ENCODE data around the gene NUP35.

DNA sequence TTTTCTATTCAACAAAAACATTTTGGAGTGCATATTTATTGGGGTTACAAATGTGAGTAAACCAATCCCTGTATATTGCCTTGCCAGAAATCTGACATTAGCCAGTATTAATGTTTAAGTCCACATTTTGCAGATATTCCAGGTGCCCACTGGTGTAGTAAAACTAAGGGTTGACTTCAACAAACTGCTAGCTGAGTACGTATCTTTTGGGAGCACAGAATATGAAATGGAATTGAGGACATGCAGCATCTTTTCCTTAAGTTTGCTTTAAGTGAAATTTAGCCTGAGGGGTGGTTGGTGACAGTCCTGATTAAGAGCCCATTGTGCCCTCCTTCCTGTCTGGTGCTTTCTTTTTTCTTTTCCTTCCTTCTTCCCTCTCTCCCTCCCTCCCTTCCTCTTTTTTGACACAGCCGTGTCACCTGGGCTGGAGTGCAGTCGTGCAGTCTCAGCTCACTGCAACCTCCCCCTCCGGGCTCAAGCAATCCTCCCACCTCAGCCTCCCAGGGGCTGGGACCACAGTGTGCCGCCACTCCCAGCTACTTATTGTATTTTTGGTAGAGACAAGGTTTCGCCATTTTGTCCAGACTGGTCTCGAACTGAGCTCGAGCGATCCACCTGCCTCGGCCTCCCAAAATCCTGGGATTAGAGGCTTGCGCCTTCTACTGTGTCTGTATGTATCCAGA is 1.6 kb downstream of the NUP35 start:
- TF ChIP-seq, protein P1, sequence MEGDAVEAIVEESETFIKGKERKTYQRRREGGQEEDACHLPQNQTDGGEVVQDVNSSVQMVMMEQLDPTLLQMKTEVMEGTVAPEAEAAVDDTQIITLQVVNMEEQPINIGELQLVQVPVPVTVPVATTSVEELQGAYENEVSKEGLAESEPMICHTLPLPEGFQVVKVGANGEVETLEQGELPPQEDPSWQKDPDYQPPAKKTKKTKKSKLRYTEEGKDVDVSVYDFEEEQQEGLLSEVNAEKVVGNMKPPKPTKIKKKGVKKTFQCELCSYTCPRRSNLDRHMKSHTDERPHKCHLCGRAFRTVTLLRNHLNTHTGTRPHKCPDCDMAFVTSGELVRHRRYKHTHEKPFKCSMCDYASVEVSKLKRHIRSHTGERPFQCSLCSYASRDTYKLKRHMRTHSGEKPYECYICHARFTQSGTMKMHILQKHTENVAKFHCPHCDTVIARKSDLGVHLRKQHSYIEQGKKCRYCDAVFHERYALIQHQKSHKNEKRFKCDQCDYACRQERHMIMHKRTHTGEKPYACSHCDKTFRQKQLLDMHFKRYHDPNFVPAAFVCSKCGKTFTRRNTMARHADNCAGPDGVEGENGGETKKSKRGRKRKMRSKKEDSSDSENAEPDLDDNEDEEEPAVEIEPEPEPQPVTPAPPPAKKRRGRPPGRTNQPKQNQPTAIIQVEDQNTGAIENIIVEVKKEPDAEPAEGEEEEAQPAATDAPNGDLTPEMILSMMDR (conservative IDR thresholded peaks at IDR 0.05; ENCODE audit: low read depth, low read length): no peak
- no peak for TF ChIP-seq EZH2 (IDR thresholded peaks at IDR 0.05; ENCODE audit: low read length, unreplicated experiment)
